Natural killer cell (primary cell): Measurements from ENCODE around the gene APOL1. TPM values are rescaled to one million over a fixed set of nuclear protein-coding genes. Genes with fewer than 3 reads are reported as not detected.
A peak's percentile ranks its signal among the peaks of the same experiment; 100 is the strongest.
"Not testable (repeated sequence)": the region's sequence is repeated elsewhere in the genome, so short reads cannot be mapped to it uniquely, and the experiment has no call there.

Source experiments
- ATAC-seq, 3 donors: fragments of 150-1000 bp in 2 of 3; fragments of 200-7000 bp in 1 of 3; cut with Tn5 transposase; 1 replicate in 1 of 3; 2 replicates in 2 of 3; pipeline ENCODE4 v1.10.0; 2021; ENCODE audit warnings: mild to moderate bottlenecking in 2 of 3, moderate library complexity in 2 of 3
- DNase-seq, 2 donors: peaks; one replicate each; pipeline versions ENCODE4 v3.0.0 to v3.0.0-alpha.2; 2013 to 2021; ENCODE audit warnings: mixed read lengths in 1 of 2
- H3K27ac ChIP-seq: one replicate; pipeline ENCODE4 v1.5.1; 2013; ENCODE audit warnings: mild to moderate bottlenecking, low read length
- H3K27me3 ChIP-seq: one replicate; pipeline ENCODE4 v1.6.1; 2013; ENCODE audit warnings: low read length; ENCODE audit not compliant: control insufficient read depth, insufficient read depth
- H3K36me3 ChIP-seq: one replicate; pipeline ENCODE4 v1.6.1; 2013; ENCODE audit warnings: low read length; ENCODE audit not compliant: control insufficient read depth, insufficient read depth
- H3K4me1 ChIP-seq: one replicate; pipeline ENCODE4 v1.6.1; 2013; ENCODE audit warnings: low read length; ENCODE audit not compliant: control insufficient read depth, insufficient read depth
- H3K4me3 ChIP-seq: one replicate; pipeline ENCODE4 v1.5.1; 2013; ENCODE audit warnings: low read length
- H3K9me3 ChIP-seq: one replicate; pipeline ENCODE4 v1.6.1; 2013; ENCODE audit warnings: low read length; ENCODE audit not compliant: control insufficient read depth, insufficient read depth
- H3K27ac Mint-ChIP-seq, 2 donors: one replicate each; pipeline ENCODE4 v1.8.0; 2022; ENCODE audit warnings: mild to moderate bottlenecking in 2 of 2, mixed read lengths in 2 of 2, moderate library complexity in 1 of 2
- H3K27me3 Mint-ChIP-seq, 2 donors: one replicate each; pipeline ENCODE4 v1.8.0; 2022; ENCODE audit warnings: low read depth in 2 of 2, mixed read lengths in 2 of 2
- H3K36me3 Mint-ChIP-seq: one replicate; pipeline ENCODE4 v1.8.0; 2022; ENCODE audit warnings: mixed read lengths
- H3K4me1 Mint-ChIP-seq, 2 donors: one replicate each; pipeline ENCODE4 v1.8.0; 2022; ENCODE audit warnings: mixed read lengths in 2 of 2
- H3K4me3 Mint-ChIP-seq: one replicate; pipeline ENCODE4 v1.8.0; 2022; ENCODE audit warnings: mild to moderate bottlenecking, moderate library complexity, mixed read lengths
- H3K9me3 Mint-ChIP-seq, 2 donors: one replicate each; pipeline ENCODE4 v1.8.0; 2022; ENCODE audit warnings: mixed read lengths in 2 of 2
- CTCF ChIP-seq: fragments of 200-600 bp; IDR thresholded peaks from one replicate; pipeline ENCODE4 v1.8.0; 2022; ENCODE audit warnings: antibody characterized with exemption
- WGBS: methylation state at CpG from one replicate; pipeline ENCODE4 v1.1.7; 2013; ENCODE audit warnings: missing lambda C conversion rate; ENCODE audit not compliant: insufficient coverage; 5-methylcytosine and 5-hydroxymethylcytosine counted together
- intact Hi-C: fragments of 100-400 bp; cut with micrococcal nuclease; formaldehyde crosslinking; loops from one replicate; pipeline ENCODE4 v1.14.2; 2022
- total RNA-seq, 4 donors: library from RNA; stranded (reverse); fragments of 120-200 nt in 1 of 4; gene quantifications; one replicate each; pipeline versions ENCODE4 v1.2.3 to v1.2.4, GENCODE V29; 2013 to 2022

The APOL1 gene
- total RNA-seq, result 10 to 100 TPM; 39.5 to 51.2 (median 49.6) TPM
- total RNA-seq (2013), result 33.5 TPM

DNA sequence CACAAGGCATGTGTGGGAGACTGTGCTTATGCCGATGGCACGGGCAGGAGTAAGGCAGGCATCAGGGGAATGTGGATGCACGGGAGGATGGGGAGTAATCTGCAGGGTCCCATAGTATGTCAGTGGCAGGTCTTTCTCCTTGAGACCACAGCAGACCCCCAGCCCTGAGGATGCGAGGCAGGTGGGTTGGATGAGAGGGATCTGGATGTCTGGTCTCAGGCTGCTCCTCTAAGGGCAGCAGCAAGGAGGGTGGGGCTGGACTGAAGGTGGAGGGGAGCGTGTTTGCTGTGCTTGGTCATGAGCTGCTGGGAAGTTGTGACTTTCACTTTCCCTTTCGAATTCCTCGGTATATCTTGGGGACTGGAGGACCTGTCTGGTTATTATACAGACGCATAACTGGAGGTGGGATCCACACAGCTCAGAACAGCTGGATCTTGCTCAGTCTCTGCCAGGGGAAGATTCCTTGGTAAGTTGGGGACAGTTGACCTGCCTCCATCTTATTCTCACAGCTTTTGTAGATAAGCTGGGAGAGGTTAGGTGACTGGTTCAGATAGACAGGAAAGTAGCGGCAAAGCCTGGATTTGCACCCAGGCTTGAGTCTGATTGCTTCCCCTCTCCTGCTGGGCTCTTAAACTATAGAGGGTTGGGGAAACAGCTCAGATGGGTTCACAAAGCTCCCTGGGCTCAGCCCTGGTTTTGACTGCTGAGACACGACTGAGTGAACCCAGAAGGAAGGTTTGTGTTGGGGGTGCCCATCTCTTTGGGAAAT is at the start of gene APOL1:
APOL1 (plus strand) TSS at position 380 of the 769 bp plus-strand sequence. CDS start 1,823 bp downstream, outside the sequence.
- Histone ChIP-seq H3K27ac (peak within 1 kb of the TSS; percentile 64), H3K4me3 (peak within 1 kb of the TSS; percentile 40), H3K9me3 (no peaks in the 10 kb centered on the region), H3K27me3 (no peaks in the 10 kb centered on the region), H3K36me3 (peaks cover 12% of the 10 kb centered on the region), H3K4me1 (peaks cover 45% of the 10 kb centered on the region)
- no peaks in the 10 kb centered on the region for H3K27me3 Mint-ChIP-seq
- H3K9me3 Mint-ChIP-seq, result no peaks in the 10 kb centered on the region
- H3K4me3 Mint-ChIP-seq, result peak within 1 kb of the TSS; percentile 92
- H3K4me1 Mint-ChIP-seq, result peaks cover 49 to 63% of the 10 kb centered on the region in 2 donors
- intact Hi-C loops, result no loop called here
- DNase-seq (peak; percentile 31 to 83), ATAC-seq (peak; percentile 95 to 98 (median 96))
- H3K27ac Mint-ChIP-seq, result peak within 1 kb of the TSS; percentile 95 to 98
- no peaks in the 10 kb centered on the region for H3K36me3 Mint-ChIP-seq
- WGBS, result 22% methylated on average over 10 of the region's 10 CpGs
- no peak for TF ChIP-seq CTCF

DNA sequence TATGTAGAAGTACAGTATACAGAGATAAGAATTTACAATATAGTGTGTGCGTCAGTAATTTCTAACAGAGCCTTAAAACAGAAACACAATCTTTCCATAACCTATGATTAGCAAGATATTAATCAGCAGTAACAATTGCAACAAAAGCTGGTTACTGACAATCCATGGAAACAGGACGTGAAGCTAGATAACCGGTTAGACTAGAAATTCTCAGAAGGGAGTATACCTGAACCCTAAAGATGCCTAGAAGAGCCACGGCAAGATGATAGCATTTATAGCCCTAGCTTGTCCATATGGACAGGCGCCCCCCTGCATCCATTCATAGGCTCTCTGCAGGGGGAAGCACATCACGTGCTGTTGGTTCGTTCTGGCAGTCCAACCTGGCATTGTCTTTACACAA is 49.5 kb upstream of the APOL1 start:
- H3K4me3 ChIP-seq, H3K27me3 Mint-ChIP-seq, intact Hi-C loops, H3K27ac ChIP-seq, H3K27ac Mint-ChIP-seq, H3K36me3 ChIP-seq, ATAC-seq, DNase-seq, H3K27me3 ChIP-seq, H3K4me3 Mint-ChIP-seq, H3K9me3 Mint-ChIP-seq, H3K9me3 ChIP-seq, H3K36me3 Mint-ChIP-seq, H3K4me1 Mint-ChIP-seq: not testable (repeated sequence)
- WGBS, result 95% methylated on average over 6 of the region's 7 CpGs
- H3K4me1 ChIP-seq, result peaks cover 16% of the 10 kb centered on the region

GRCh38 chr22:36204001-36204631 is 48.8 kb upstream of the APOL1 start:
- no peaks in the 10 kb centered on the region for H3K27me3 ChIP-seq
- H3K27me3 Mint-ChIP-seq, result peaks cover 3 to 7% of the 10 kb centered on the region in 2 donors
- no peak overlapping the region for H3K27ac Mint-ChIP-seq
- WGBS, result 83% methylated on average over 8 of the region's 8 CpGs
- H3K9me3 Mint-ChIP-seq, result peaks cover under 1% of the 10 kb centered on the region in 2 donors
- no peak overlapping the region for H3K4me3 ChIP-seq
- DNase-seq, result no peak
- H3K4me3 Mint-ChIP-seq, result peak overlapping the region; percentile 17
- no peak for TF ChIP-seq CTCF
- peaks cover 9% of the 10 kb centered on the region for H3K36me3 Mint-ChIP-seq
- H3K27ac ChIP-seq, result no peak overlapping the region
- ATAC-seq, result no peak
- peaks cover 3% of the 10 kb centered on the region for H3K9me3 ChIP-seq
- intact Hi-C loops, result no loop called here
- peaks cover 0 to 8% of the 10 kb centered on the region in 2 donors for H3K4me1 Mint-ChIP-seq
- H3K4me1 ChIP-seq, result peaks cover 11% of the 10 kb centered on the region
- H3K36me3 ChIP-seq, result no peaks in the 10 kb centered on the region

- Histone ChIP-seq H3K27me3 (no peaks in the 10 kb centered on the region), H3K4me3 (no peak overlapping the region), H3K4me1 (peaks cover 11% of the 10 kb centered on the region), H3K36me3 (no peaks in the 10 kb centered on the region), H3K27ac (no peak overlapping the region), H3K9me3 (peaks cover 6% of the 10 kb centered on the region)
- H3K4me3 Mint-ChIP-seq, result peak overlapping the region; percentile 17
- ATAC-seq (peak in 1 of 3 donors; percentile 41), DNase-seq (no peak)
- peaks cover 6 to 10% of the 10 kb centered on the region in 2 donors for H3K27me3 Mint-ChIP-seq
- 80% methylated on average over 6 of the region's 6 CpGs for WGBS
- H3K9me3 Mint-ChIP-seq, result peaks cover 4% of the 10 kb centered on the region in 2 donors
- intact Hi-C loops, result no loop called here
- no peak for TF ChIP-seq CTCF
- H3K36me3 Mint-ChIP-seq, result peaks cover 13% of the 10 kb centered on the region
- H3K27ac Mint-ChIP-seq, result no peak overlapping the region
- peaks cover 0 to 8% of the 10 kb centered on the region in 2 donors for H3K4me1 Mint-ChIP-seq
Observed at GRCh38 chr22:36204632-36205015, 48.3 kb upstream of the APOL1 start.

GRCh38 chr22:36205573-36205972 is 47.4 kb upstream of the APOL1 start:
- Mint-ChIP-seq H3K36me3 (peaks cover 13% of the 10 kb centered on the region), H3K4me1 (peaks cover 2 to 10% of the 10 kb centered on the region in 2 donors), H3K27me3 (peaks cover 6 to 17% of the 10 kb centered on the region in 2 donors)
- intact Hi-C loops, H3K9me3 Mint-ChIP-seq, H3K4me3 ChIP-seq, DNase-seq, H3K4me3 Mint-ChIP-seq, H3K27me3 ChIP-seq, H3K27ac Mint-ChIP-seq, H3K27ac ChIP-seq, H3K36me3 ChIP-seq, H3K9me3 ChIP-seq, ATAC-seq: not testable (repeated sequence)
- peaks cover 11% of the 10 kb centered on the region for H3K4me1 ChIP-seq
- 92% methylated on average over 5 of the region's 5 CpGs for WGBS
